Thyroid gland (tissue), 4 donors: Measurements from ENCODE around the gene ANKRD11.

Experiments
- POLR2A ChIP-seq, 2 donors: fragments of 450-650 bp; IDR thresholded peaks; one replicate each; pipeline ENCODE4 v1.6.1; 2017; ENCODE audit warnings: antibody characterized with exemption in 2 of 2, mild to moderate bottlenecking in 2 of 2, moderate library complexity in 1 of 2
- TF ChIP-seq, protein P1 (sequence below), 6 experiments: fragments of 200-600 bp in 3 of 6; fragments of 450-650 bp in 3 of 6; sonication (generic) in 3 of 6; IDR thresholded peaks; one replicate each; pipeline ENCODE4 v1.5.1; 2016 to 2019; ENCODE audit warnings: antibody characterized with exemption in 6 of 6, mild to moderate bottlenecking in 2 of 6, inconsistent platforms in 1 of 6, moderate library complexity in 1 of 6

DNA sequence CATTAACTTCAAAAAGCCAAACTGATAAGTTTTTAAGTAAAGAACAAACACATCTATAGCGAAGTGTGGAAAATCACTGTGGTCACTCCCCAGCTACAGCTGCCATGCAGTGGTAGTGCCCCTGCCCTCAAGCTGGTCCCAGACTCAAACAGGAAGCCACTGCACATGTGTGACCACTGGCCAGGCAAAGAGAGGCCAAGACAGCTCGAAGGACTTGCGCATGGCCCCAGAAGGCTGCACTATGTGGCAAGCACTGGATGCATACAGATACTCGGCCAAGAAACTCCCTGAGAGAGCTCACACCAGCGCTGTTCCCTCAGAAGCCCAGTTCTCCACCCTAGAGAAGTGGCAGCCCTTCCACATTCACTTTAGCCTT is 82.4 kb downstream of the ANKRD11 start:
- TF ChIP-seq, protein P1, sequence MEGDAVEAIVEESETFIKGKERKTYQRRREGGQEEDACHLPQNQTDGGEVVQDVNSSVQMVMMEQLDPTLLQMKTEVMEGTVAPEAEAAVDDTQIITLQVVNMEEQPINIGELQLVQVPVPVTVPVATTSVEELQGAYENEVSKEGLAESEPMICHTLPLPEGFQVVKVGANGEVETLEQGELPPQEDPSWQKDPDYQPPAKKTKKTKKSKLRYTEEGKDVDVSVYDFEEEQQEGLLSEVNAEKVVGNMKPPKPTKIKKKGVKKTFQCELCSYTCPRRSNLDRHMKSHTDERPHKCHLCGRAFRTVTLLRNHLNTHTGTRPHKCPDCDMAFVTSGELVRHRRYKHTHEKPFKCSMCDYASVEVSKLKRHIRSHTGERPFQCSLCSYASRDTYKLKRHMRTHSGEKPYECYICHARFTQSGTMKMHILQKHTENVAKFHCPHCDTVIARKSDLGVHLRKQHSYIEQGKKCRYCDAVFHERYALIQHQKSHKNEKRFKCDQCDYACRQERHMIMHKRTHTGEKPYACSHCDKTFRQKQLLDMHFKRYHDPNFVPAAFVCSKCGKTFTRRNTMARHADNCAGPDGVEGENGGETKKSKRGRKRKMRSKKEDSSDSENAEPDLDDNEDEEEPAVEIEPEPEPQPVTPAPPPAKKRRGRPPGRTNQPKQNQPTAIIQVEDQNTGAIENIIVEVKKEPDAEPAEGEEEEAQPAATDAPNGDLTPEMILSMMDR (IDR thresholded peaks at IDR 0.05), result no peak
- TF ChIP-seq POLR2A (IDR thresholded peaks at IDR 0.05), result no peak
